Vagina (tissue), 2 donors: ENCODE data around the gene PLEKHG2. TPM values are rescaled to one million over a fixed set of nuclear protein-coding genes. Genes with fewer than 3 reads are reported as not detected.

Source experiments
- microRNA-seq: library from miRNA; unstranded; fragments of <30 nt; microRNA quantifications from one replicate; pipeline ENCODE4, GENCODE V29; 2017; ENCODE audit warnings: borderline number of aligned reads, borderline replicate concordance
- small RNA-seq: library from RNA; depleted of rRNA; stranded (forward); fragments of <200 nt; gene quantifications from one replicate; pipeline ENCODE3, GENCODE V24; 2016
- total RNA-seq: library from RNA; depleted of rRNA; stranded (reverse); fragments of >200 nt; gene quantifications from one replicate; pipeline ENCODE4 v1.2.3, GENCODE V29; 2016

Gene PLEKHG2
- total RNA-seq, 1 donor from 2014 or later: 18.9 TPM

Small RNA genes within 50 kb of the gene (microRNA-seq; reads per million reads assigned to microRNA genes)
- gene MIR4530: not detected

Small RNA genes within 50 kb of the gene (small RNA-seq; reads per million reads assigned to genes)
- gene MIR4530 (not detected), gene RN7SL566P (not detected)

Other genes with a start within 250 kb of the PLEKHG2 start
- gene NCCRP1, start 215.7 kb upstream of the PLEKHG2 start, total RNA-seq: 41.7 TPM
- gene SYCN, start 208.4 kb upstream of the PLEKHG2 start, total RNA-seq: not detected
- gene IFNL3, start 167.7 kb upstream of the PLEKHG2 start, total RNA-seq: not detected
- gene IFNL4, start 163.8 kb upstream of the PLEKHG2 start, total RNA-seq: not detected
- gene IFNL2, start 144.3 kb upstream of the PLEKHG2 start, total RNA-seq: not detected
- gene IFNL1, start 116.3 kb upstream of the PLEKHG2 start, total RNA-seq: not detected
- gene LRFN1, start 91.8 kb upstream of the PLEKHG2 start, total RNA-seq: 3.9 TPM
- 7.1 TPM for gene GMFG, start 76.6 kb upstream of the PLEKHG2 start, total RNA-seq
- gene SAMD4B, start 70.2 kb upstream of the PLEKHG2 start, total RNA-seq: 128 TPM
- 70.2 TPM for gene PAF1, start 21.6 kb upstream of the PLEKHG2 start, total RNA-seq
- 37.8 TPM for gene MED29, start 21.3 kb upstream of the PLEKHG2 start, total RNA-seq
- 631 TPM for gene ZFP36, start 5.8 kb upstream of the PLEKHG2 start, total RNA-seq
- 3,724 TPM for gene RPS16, start 23.3 kb downstream of the PLEKHG2 start, total RNA-seq
- 113 TPM for gene SUPT5H, start 32.9 kb downstream of the PLEKHG2 start, total RNA-seq
- gene TIMM50, start 68.2 kb downstream of the PLEKHG2 start, total RNA-seq: 65.3 TPM
- not detected for gene DLL3, start 86.3 kb downstream of the PLEKHG2 start, total RNA-seq
- not detected for gene SELENOV, start 102.5 kb downstream of the PLEKHG2 start, total RNA-seq
- gene EID2B, start 120.2 kb downstream of the PLEKHG2 start, total RNA-seq: 3.7 TPM
- 13.5 TPM for gene EID2, start 127.5 kb downstream of the PLEKHG2 start, total RNA-seq
- gene LGALS13, start 189.9 kb downstream of the PLEKHG2 start, total RNA-seq: not detected
- not detected for gene LGALS16, start 243.2 kb downstream of the PLEKHG2 start, total RNA-seq